NCI-H2227 (cell line): ENCODE results near the gene PSPN.
"Not testable (repeated sequence)": the region's sequence is repeated elsewhere in the genome, so short reads cannot be mapped to it uniquely, and the experiment has no call there.

ENCODE experiments used
- DNase-seq: peaks from one replicate; lab custom pipeline; 2025; ENCODE audit not compliant: unreplicated experiment; lab: John Stamatoyannopoulos, UW

The PSPN gene

DNA sequence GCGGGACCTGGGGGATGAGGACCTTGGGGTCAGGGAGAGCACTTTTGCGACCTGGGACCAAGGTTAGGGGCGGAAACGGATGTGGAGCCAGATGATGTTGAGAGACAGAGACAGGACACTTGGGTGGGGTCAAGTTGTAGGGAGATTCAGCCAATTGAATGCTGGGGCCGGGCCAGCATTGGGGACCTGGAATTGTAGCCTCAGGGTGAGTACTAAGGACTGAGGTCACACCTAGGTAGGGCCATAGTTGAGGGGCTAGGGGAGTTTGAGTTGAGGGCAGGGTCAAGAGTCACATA, 2.0 kb downstream of the PSPN start:
- DNase-seq: no peak

DNA sequence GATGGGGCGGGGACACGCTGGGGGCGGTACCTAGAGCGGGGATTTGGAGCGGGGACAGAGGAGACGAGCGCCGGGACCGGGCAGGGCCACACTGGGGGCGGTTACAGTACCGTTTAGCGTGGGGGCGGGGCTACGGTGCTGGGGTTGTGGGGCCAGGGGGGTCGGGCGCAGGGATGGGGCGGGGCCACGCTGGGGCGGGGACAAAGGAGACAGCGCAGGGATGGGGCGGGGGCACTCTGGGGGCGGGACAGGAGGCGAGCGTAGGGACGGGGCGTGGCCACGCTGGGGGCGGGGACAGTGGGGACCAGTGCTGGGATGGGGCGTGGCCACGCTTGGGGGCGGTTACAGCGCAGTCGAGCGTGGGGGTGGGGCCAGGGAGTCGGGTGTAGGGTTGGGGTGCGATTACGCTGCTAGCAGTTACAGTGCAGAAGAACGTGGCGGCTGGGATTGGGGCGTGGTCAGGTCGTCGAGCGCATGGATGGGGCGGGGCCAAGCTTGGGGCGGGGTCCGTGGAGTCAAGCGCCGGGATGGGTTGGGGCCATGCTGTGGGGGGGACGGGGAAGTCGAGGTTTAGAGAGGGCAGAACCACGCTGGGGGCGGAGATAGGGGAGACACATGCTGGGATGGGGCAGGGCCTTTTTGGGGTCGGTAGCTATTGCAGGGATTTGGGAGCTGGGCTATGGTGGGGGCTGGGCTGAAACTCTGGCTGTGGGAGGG, 2.5 kb downstream of the PSPN start:
- peak; percentile 95 for DNase-seq

DNA sequence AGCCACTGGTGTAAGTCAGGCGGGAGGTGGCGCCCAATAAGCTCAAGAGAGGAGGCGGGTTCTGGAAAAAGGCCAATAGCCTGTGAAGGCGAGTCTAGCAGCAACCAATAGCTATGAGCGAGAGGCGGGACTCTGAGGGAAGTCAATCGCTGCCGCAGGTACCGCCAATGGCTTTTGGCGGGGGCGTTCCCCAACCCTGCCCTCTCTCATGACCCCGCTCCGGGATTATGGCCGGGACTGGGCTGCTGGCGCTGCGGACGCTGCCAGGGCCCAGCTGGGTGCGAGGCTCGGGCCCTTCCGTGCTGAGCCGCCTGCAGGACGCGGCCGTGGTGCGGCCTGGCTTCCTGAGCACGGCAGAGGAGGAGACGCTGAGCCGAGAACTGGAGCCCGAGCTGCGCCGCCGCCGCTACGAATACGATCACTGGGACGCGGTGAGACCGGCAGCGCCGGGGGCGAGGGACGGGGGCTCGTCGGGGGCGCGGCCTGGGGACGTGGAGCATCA, 3.1 kb downstream of the PSPN start, which contains the start of gene ALKBH7:
Gene ALKBH7, plus strand, starts transcription at position 201 of the 502 bp plus-strand sequence. Its CDS starts 27 bp downstream, at position 228.
- DNase-seq: peak; percentile 97

DNA sequence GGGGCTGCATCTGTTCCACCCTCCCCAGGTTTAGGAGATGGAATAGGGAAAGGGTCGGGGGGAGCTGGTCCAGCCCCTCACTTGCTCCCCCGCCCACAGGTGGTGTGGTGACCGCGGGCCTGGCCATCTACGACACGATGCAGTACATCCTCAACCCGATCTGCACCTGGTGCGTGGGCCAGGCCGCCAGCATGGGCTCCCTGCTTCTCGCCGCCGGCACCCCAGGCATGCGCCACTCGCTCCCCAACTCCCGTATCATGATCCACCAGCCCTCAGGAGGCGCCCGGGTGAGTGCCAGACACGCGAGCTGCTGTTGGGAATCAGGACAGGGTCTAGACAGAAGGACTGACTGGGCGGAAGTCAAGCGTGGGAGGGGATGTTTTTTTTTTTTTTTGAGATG, 11.4 kb downstream of the PSPN start:
- no peak for DNase-seq

DNA sequence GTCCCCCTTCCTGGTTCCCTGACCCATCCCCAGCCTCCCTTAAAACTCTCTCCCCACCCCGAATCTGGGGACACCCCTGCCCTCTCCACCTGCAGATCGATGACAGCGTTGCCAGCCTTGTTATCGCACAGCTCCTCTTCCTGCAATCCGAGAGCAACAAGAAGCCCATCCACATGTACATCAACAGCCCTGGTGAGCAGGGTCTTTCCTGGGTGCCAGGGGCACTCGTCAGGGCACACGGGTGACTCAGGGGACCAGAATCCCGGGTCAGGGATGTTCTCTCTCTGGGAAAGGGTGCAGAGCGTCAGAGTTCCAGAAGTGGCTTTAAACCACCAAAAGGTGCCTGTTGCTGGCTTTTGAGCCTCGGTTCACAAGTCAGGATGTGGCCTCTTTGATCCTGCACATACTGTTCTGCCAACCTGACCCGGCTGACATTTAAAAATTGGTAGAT, 13.4 kb downstream of the PSPN start:
- DNase-seq: no peak

DNA sequence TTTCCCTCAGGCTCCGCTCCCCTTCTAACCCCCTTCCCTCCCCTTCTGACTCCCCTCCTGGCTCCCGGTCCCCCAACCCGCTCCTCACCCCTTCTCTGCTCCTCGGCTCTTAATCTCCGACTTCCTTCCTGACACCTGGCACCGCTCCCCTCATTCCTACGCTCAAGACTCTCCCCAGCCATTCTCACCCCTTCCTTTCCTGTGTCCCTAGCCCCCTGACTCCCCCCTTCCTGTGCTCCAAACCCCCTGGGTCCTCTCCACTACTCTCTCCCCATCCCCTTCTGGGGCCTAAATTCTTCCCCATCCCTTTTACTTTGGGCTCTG, 13.7 kb downstream of the PSPN start:
- no peak for DNase-seq

DNA sequence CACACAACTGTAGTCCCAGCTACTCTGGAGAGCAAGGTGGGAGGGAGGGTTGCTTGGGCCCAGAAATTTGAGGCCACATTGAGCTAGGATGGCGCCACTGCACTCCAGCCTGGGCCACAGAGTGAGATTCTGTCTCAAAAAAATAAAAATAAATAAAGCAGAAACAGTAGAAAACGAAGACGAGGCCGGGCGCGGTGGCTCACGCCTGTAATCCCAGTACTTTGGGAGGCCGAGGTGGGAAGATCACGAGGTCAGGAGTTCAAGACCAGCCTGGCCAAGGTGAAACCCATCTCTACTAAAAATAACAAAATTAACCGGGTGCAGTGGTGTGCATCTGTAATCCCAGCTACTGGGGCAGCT, 14.9 kb downstream of the PSPN start:
- DNase-seq: not testable (repeated sequence)

DNA sequence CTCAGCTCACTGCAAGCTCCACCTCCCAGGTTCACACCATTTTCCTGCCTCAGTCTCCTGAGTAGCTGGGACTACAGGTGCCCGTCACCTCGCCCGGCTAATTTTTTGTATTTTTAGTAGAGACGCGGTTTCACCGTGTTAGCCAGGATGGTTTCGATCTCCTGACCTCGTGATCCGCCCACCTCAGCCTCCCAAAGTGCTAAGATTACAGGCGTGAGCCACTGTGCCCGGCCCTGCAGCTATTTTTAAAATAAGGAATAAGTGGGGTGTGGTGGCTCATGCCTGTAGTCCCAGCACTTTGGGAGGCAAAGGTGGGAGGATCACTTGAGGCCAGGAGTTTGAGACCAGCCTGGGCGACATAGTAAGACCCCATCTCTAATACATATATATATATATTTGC, 15.3 kb downstream of the PSPN start:
- not testable (repeated sequence) for DNase-seq

DNA sequence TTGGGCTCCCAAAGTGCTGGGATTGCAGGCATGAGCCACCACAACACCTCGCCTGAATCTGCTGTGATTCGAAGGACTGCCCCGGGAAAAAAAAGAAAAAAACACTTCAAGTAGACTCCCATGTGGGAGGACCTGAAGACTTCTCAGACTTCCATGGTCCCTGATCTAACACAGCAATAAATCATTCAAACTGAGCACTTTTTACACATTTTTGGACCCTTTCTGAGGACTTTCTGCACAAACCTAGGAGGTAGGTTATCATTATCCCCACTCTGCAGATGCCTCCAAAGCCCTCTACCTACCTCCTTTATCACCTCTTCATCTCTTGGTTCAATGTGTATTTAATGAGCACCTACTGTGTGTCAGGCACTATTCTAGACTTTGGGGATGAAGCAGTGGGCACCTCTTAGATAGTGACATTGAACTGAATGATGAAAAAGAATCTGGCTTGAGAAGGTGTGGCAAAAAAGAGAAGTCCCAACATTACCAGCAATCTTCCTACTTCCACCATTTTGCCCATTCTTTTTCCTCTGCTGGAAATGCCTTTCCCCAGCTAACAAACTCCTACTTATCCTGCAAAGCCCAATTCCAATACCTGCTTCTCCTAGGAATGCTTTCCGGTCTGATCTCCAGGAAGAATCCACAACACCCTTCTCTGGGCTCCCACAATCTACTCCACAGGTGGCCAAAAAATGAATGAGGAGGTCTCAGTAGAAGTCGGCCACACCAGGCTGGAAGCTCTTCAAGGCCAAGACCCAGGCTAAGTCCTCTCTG, 16.0 kb downstream of the PSPN start:
- no peak for DNase-seq

DNA sequence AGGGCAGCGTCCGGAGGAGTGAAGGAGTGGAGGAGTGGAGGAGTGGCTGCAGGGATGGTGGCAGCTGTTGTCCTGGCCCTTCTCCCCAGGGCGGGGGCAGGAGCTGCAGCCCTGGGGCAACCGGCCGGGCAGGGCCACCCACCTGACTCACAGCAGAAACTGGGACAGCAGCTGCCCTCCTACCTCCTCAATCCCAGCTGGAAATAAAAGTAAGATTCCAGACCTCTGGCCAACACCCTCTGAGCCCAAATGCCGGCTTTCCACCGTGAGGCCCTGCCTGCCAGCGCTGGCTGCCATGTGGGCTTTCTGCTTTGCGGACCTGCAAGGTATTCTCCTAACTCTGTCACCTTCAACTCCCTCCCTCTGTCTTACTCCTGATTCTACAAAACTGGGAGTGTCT, 17.7 kb downstream of the PSPN start:
- DNase-seq: no peak

DNA sequence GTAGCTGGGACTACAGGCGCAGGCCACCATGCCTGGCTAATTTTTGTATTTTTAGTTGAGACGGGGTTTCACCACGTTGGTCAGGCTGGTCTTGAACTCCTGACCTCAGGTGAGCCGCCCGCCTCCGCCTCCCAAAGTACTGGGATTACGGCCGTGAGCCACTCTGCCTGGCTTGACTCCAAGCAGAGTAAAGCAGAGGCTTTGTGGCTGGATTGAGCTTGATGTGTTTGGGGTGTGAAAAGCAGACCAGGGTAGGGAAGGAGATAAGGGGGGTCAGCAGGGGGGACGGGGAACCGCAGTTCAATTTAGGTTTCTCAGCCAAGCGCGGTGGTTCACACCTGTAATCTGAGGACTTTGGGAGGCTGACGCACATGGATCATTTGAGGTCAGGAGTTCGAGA, 18.6 kb downstream of the PSPN start:
- no peak for DNase-seq

DNA sequence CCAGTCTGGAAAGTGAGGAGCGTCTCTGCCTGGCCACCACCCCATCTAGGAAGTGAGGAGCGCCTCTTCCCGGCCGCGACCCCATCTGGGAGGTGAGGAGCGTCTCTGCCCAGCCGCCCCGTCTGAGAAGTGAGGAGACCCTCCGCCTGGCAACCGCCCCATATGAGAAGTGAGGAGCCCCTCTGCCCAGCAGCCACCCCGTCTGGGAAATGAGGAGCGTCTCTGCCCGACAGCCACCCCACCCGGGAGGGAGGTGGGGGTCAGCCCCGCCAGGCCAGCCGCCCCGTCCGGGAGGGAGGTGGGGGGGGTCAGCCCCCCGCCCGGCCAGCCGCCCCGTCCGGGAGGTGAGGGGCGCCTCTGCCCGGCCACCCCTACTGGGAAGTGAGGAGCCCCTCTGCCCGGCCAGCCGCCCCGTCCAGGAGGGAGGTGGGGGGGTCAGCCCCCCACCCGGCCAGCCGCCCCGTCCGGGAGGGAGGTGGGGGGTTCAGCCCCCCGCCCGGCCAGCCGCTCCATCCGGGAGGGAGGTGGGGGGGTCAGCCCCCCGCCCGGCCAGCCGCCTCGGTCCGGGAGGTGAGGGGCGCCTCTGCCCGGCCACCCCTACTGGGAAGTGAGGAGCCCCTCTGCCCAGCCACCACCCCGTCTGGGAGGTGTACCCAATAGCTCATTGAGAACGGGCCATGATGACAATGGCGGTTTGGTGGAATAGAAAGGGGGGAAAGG, 20.3 kb downstream of the PSPN start:
- not testable (repeated sequence) for DNase-seq

DNA sequence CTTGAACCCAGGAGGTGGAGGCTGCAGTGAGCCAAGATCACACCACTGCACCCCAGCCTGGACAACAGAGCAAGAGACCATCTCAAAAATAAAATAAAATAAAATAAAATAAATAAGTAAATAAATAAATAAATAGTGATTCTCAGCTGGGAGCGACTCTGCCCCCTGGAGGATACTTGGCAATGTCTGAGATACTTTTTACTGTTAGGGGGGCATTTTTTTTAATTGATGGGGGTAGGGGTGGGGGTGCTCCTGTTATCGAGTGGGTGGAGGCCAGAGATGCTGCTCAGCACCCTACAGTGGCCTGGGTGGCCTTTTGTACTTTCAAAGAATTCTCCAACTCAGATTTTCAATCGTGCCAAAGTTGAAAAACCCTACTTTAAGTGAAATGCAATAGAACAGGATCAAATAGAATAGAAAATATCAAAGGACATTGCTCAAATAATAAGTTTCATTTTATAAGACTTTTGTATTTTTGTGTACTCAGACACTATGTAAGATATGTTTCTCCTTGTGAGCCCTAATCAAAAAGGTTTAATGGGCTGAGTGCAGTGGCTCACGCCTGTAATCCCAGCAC, 21.5 kb downstream of the PSPN start:
- DNase-seq: no peak

DNA sequence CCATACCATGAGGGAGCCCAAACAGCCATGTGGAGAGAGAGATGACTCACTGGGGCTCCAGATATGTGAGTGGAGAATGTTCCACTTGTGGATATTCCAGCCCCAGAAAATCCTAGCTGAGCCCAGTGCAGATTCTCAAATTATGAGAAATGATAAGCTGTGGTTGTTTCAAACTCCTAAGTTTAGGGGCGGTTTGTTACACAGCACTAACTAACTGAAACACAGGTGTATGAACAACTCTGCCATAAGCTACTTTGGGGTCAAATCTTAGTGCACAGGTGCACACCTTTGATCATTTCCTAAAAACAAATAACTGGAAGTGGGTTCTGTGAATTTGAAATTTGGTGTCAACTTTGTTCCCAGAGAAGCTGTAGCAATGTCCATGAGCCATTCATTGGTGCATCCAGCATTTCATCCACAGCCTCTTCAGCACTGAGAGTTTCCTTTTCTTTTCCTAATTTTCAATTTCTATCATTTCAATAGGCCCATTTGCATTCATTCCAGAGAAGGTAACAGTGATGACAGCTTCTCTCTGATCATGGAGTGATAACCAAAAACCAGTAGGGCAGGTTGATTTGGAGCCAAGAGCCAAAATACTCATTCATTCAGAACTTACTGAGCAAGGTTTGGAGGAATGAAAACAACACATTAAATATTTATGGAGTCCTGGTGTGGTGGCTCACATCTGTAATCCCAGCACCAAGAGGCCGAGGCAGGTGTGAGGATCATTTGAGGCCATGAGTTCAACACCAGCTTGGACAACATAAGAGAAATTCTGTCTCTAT, 23.2 kb downstream of the PSPN start:
- no peak for DNase-seq

DNA sequence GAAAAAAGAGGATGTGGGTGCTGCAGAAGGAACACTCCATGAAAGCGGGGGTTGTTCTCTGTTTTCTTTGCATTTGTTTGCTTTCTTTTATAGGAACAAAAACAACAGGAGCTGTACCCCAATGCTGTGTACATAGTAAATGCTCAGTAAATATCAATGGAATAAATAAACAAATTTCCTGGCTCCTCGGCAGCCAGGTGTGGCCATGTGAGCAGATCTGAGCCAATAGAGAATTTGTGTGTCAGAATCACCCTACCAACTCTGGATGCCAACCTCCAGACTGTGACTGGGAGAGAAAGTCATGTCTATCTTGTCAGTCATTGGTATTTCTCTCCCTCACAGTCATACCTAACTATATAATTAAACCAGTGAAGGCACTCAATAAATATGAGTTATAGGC, 25.0 kb downstream of the PSPN start:
- DNase-seq: no peak

DNA sequence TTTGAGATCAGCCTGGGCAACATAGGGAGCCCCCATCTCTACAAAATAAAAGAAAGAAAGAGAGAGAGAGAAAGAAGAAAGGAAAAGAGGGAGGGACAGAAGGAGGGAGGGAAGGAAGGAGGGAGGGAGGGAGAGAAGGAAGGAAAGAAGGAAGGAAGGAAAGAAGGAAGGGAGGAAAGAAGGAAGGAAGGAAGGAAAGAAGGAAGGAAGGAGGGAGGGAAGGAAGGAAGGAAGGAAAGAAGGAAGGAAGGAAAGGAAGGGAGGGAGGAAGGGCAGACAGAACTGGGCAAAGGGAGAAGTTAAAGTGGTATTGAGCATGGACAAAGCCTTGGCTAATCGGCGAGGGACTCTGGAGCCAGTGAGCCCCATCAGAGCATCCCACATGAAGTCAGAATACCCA, 26.5 kb downstream of the PSPN start:
- DNase-seq: not testable (repeated sequence)

DNA sequence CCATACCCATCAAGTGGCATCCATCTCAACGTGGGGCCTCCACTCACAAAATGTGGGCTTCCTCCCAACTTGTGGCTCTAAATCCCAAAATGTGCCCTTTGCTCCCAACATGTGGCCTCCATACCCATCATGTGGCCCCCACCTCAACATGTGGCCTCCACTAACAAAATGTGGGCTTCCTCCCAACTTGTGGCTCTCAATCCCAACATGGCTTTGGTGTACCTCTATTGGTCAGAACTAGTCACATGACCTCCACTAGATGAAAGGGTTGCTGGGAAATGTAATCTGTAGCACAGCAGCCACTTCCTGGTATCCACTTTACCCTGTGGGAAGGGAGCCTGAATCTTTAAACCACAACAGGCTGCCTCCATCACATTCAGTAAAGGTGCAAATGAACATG, 32.3 kb downstream of the PSPN start:
- DNase-seq: no peak

DNA sequence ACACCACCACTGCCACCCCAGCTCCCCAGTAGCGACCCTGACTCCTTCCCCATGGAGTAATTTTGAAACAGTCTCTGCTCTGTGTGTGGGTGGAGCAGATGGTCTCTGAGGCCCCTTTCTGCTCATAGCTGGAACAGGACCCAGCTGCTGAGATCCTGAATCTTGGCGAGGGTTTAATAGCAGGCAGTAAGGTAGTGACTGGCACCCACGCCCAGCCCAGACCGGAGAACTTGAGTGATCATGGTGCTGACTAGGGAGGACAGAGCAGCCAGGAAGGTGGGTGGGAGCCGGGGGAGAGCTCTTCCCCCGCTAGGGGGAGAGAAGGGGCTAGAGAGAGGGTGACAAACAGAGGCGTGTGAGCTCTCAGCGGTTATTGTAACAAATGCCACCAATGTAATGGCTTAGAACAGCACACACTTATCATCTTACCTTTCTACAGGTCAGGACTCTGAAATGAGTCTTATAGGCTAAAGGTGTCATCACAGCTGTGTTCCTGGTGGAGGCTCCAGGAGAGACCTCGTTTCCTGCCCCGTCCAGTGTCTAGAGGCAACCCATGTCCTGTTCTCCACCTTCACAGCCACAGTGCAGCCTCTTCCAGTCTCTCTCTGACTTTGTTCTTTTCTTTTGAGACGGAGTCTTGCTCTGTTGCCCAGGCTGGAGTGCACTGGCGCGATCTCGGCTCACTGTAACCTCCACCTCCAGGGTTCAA, 35.1 kb downstream of the PSPN start:
- no peak for DNase-seq

DNA sequence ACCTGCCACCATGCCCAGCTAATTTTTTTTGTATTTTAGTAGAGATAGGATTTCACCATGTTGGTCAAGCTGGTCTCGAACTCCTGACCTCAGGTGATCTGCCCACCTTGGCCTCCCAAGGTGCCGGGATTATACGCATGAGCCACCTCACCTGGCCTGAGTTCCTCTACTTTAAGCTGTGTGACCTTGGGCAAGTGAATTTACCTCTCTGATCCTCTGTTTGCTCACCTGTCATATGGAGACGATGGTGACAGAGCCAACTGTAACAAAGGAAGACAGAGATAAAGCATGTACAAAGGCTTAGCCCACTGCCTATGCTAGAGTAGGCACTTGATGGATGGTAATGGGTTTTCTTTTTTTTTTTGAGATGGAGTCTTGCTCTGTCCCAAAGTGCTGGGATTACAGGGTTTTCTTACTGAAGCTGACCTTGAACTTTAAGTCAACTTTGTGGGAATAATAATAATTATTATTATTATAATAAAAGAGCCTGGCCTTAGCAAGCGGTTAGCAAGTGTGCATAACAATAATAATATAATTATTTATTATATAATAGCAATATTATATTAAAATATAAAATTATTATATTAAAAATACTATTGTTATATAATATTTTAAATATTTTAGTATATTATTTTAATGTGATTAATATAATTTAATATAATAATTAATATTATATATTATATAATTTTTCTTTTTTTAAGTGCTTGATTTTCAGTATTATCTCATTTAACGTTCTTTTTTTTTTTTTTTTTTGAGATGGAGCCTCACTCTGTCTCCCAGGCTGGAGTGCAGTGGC, 41.0 kb downstream of the PSPN start:
- DNase-seq: no peak
